Measurements from ENCODE around the gene NFKBIE. TPM values are rescaled to one million over a fixed set of nuclear protein-coding genes. Genes with fewer than 3 reads are reported as not detected.

The NFKBIE gene
- total RNA-seq, 1 experiment from 2014 or later = 17.6 TPM

DNA sequence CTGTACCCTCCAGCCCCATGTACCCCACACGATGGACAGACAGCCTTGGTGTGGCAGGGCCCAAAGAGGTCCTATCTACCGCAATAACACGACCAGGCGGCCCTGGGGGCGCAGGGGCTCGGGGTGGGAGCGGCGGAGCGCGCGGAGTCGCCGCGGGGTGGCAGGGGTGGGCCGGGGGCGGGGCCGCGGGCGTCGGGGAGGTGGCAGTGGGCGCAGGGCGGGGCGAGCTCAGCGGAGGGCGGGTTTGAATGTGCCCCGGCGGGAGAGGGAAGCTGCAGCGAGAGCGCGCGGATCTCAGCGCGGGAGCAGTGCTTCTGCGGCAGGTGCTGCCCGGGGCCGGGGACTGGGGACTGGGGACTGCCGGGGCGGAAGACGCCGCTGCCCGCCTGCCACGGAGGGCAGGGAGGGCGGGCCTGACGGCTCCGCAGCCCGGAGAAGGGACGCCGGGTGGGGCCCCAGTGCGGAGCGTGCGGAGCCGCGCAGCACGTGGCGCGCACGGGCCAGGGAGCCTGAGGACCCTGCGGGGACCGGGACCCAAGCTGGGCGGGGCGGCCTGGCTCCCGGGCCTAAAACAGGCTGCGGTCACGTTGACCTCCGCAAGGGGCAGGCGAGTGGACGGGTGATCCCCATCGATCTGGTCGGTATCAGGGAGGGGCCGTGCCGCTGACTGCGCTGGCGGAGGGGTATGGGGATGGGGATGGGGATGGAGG lies 41.9 kb downstream of the NFKBIE start, which contains the start of gene SLC29A1:
SLC29A1 (plus strand) TSS at position 277 of the 710 bp plus-strand sequence. CDS start 3,719 bp downstream, outside the sequence.
- no peaks in the 10 kb centered on the region for H3K36me3 ChIP-seq
- H3K27me3 ChIP-seq (replicated peaks) = no peaks in the 10 kb centered on the region
- DNase-seq (ENCODE audit: low read depth in 1 of 2, low spot score in 2 of 2) = peak in 1 of 2 experiments; percentile 77
- H3K9me3 ChIP-seq (replicated peaks) = 0 out of 2 replicates have a peak, but pooled peaks cover 2% of the 10 kb centered on the region
- no peak within 1 kb of the TSS for H3K27ac ChIP-seq
- peak within 1 kb of the TSS; percentile 50 for H3K4me3 ChIP-seq
- H3K4me1 ChIP-seq (replicated peaks) = peaks cover 42% of the 10 kb centered on the region

DNA sequence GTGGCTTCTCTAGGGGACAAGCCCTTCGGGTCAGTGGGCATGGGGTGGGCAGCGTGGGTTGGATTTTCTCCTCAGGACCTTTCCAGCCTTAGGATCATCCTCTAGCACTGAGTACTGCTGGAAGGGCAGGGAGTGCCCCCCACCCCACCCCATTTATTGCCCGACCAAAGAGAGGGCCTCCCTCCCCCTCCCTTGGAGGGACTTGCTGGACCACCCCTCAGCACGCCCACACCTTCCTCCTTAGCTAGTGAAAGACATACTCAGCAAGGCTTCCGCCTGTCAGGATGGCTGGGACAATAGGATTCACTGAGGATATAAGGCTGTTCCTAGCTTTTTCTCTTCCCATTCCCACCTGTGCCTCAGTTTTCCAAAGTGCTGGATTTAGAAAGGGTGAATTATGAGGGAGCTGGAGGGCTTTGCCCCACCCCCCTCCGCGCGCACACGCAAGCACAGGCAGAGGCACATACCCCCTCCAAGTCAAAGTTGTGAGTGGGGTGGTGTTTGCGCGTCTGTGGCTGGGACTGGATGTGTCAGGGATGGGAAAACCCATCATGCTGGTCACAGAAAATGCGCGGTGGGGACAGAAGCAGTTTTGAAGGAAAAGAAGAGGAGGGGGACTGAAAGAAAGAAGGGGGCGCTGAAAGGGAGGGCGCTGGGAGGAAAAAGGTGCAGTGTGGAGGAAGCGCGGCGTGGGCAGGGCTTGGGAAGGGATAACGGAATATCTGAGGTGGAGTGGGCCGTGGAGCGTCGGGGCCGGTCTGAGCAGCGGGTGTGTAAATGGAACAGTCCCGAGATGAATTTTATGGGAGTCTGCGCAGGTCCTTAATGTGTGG lies 42.6 kb downstream of the NFKBIE start:
- no peaks in the 10 kb centered on the region for H3K36me3 ChIP-seq
- H3K27me3 ChIP-seq (replicated peaks) = no peaks in the 10 kb centered on the region
- H3K27ac ChIP-seq = no peak overlapping the region
- no peak for DNase-seq (ENCODE audit: low read depth in 1 of 2, low spot score in 2 of 2)
- 0 out of 2 replicates have a peak, but pooled peaks cover 2% of the 10 kb centered on the region for H3K9me3 ChIP-seq (replicated peaks)
- peak overlapping the region; percentile 50 for H3K4me3 ChIP-seq
- peaks cover 50% of the 10 kb centered on the region for H3K4me1 ChIP-seq (replicated peaks)

DNA sequence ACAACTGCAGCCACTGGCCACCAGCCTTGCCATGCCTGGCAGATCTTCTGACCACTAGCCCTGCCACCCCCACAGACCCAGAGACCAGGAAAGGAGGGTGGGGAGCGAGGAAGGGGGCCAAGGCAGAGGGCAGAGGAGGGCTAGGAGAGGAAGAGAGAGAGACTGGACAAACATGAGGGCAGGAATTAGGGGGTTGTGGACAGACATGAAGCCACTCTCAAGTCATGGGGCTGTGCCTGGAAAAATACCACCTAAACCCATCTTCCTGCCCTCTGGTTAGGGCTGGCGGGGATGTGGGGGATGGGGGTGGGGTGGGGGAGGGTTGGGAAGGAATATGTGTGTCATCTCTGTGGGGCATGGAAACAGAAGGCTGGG lies 43.4 kb downstream of the NFKBIE start:
- H3K4me1 ChIP-seq (replicated peaks) = peaks cover 57% of the 10 kb centered on the region
- DNase-seq (ENCODE audit: low read depth in 1 of 2, low spot score in 2 of 2) = no peak

DNA sequence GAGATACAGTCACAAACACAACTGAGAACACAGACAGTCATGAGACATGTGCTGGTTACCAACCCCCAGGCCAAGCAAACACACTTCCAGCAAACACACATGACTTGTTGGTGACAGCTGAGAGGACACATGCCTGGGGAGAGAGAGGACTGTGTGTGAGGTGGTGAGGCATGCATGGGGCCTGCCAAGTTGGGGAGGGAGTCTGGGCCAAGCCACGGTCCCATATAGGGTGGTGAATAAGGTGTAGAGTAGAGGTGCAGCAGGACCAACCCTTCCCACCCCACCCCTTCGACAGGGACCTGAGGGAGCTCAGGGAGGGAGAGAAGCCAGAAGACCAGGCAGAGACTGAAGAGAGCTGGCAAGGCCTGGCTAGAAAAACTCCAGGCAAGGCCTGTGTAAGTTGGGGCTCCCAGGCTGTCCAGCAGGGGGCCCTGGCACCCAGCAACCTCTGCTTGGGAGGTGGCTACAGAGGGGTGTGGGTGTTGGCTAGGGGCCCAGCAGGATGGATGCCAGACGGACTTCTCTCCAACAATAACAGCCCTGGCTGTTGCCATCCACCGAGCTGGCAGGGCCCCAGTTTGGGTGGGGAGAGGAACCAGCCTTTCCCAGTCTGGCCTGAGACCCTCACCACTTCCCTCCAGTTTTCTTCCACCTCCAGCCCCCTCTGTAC lies 43.9 kb downstream of the NFKBIE start:
- H3K9me3 ChIP-seq (replicated peaks) = 0 out of 2 replicates have a peak, but pooled peaks cover 2% of the 10 kb centered on the region
- peak; percentile 68 to 91 for DNase-seq (ENCODE audit: low read depth in 1 of 2, low spot score in 2 of 2)
- H3K27ac ChIP-seq = no peak overlapping the region
- H3K27me3 ChIP-seq (replicated peaks) = no peaks in the 10 kb centered on the region
- H3K4me1 ChIP-seq (replicated peaks) = peaks cover 59% of the 10 kb centered on the region
- H3K4me3 ChIP-seq = no peak overlapping the region
- no peaks in the 10 kb centered on the region for H3K36me3 ChIP-seq

More for the DNA sequence above, 43.4 kb downstream of the NFKBIE start:
- H3K36me3 ChIP-seq = no peaks in the 10 kb centered on the region
- H3K4me3 ChIP-seq = no peak overlapping the region
- no peak overlapping the region for H3K27ac ChIP-seq
- 0 out of 2 replicates have a peak, but pooled peaks cover 2% of the 10 kb centered on the region for H3K9me3 ChIP-seq (replicated peaks)
- H3K27me3 ChIP-seq (replicated peaks) = no peaks in the 10 kb centered on the region

DNA sequence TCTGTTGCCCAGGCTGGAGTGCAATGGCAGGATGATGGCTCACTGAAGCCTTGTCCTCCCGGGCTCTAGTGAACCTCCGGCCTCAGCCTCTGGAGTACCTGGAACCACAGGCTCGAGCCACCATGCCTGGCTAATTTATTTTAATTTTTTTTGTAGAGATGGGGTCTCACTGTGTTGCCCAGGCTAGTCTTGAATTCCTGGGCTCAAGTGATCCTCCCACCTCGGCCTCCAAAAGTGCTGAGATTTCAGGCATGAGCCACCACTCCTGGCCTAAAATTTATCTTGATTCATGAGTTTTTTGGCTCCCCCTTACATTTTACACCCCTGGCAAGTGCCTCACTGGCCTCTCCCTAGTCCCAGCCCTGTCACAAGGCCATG lies 44.4 kb downstream of the NFKBIE start:
- Histone ChIP-seq H3K4me3 (no peak overlapping the region), H3K27me3 (replicated peaks) (no peaks in the 10 kb centered on the region), H3K27ac (no peak overlapping the region), H3K36me3 (no peaks in the 10 kb centered on the region), H3K4me1 (replicated peaks) (peaks cover 59% of the 10 kb centered on the region), H3K9me3 (replicated peaks) (0 out of 2 replicates have a peak, but pooled peaks cover 2% of the 10 kb centered on the region)
- no peak for DNase-seq (ENCODE audit: low read depth in 1 of 2, low spot score in 2 of 2)

DNA sequence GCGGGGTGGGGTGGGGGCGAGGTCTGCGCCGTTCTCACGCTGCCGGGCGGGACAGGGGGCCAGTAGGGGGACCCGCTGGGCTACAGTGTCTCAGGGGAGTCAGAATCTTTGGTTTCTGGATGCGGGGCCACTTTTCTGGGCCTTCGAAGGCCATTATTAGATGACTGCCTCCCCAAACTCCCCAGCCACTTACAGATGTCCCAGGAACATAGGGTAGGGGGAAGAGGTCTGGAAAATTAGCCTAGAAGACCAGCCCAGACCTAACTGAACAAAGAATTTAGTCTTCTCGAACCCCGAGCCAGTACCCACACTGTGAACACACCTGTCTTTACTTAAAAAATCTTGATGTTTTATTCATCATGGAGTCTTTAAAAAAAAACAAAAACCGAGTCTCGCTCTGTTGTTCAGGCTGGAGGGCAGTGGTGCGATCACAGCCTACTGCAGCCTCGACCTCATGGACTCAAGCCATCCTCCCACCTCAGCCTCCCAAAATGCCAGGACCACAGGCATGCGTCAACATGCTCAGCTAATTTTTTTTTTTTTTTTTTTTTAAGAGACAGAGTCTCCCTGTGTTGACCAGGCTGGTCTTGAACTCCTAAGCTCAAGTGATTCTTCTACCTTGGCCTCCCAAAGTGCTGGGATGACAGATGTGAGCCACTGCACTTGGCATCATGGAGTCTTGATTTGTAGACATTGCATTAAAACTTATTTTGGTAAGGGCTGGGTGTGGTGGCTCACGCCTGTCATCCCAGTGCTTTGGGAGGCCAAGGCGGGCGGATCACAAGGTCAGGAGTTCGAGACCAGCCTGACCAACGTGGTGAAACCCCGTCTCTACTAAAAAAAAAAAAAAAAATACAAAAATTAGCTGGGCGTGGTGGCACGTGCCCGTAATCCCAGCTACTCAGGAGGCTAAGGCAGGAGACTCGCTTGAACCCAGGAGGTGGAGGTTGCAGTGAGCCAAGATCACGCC lies 45.3 kb downstream of the NFKBIE start:
- 0 out of 2 replicates have a peak, but pooled peaks cover 2% of the 10 kb centered on the region for H3K9me3 ChIP-seq (replicated peaks)
- DNase-seq (ENCODE audit: low read depth in 1 of 2, low spot score in 2 of 2) = no peak
- H3K36me3 ChIP-seq = no peaks in the 10 kb centered on the region
- no peak overlapping the region for H3K4me3 ChIP-seq
- no peaks in the 10 kb centered on the region for H3K27me3 ChIP-seq (replicated peaks)
- peaks cover 59% of the 10 kb centered on the region for H3K4me1 ChIP-seq (replicated peaks)
- no peak overlapping the region for H3K27ac ChIP-seq

DNA sequence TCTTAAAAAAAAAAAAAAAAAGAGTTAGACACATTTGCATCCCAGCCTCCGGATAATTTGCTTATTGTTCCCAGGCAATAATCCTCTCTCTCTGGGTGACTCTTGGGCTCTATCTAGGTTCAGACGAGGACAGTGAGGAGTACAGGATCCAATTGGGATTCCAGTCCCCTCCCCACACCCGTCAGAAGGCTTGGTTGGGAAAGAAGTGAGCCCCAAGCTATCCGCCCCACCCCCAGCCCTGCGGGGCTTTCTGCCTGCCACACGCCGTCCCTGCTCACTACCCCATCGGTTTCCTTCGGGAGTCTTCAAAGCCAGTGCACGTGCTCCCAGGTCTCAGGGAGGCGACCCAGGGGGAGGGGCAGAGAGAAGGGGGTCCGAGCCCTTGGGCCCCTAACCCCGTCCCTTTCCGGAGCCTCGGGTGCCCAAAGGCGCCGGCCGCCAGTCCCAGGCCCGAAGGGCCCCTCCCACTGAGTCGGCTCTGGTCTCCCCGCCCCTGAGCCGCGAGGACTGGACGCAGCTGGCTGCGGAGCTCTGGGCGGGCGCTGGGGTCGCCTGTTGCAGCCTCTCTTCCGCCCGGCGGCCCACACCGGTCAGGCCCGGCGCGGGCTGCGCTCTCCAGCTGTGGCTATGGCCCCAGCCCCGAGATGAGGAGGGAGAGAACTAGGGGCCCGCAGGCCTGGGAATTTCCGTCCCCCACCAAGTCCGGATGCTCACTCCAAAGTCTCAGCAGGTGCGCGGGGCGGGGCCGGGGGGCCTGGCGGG lies 46.1 kb downstream of the NFKBIE start:
- H3K4me1 ChIP-seq (replicated peaks) = peaks cover 57% of the 10 kb centered on the region
- H3K9me3 ChIP-seq (replicated peaks) = 0 out of 2 replicates have a peak, but pooled peaks cover 2% of the 10 kb centered on the region
- no peaks in the 10 kb centered on the region for H3K36me3 ChIP-seq
- peak overlapping the region; percentile 21 for H3K4me3 ChIP-seq
- H3K27ac ChIP-seq = peak overlapping the region; percentile 33; the same call in 1 of the 2 replicates
- no peaks in the 10 kb centered on the region for H3K27me3 ChIP-seq (replicated peaks)
- DNase-seq (ENCODE audit: low read depth in 1 of 2, low spot score in 2 of 2) = peak in 1 of 2 experiments; percentile 43

DNA sequence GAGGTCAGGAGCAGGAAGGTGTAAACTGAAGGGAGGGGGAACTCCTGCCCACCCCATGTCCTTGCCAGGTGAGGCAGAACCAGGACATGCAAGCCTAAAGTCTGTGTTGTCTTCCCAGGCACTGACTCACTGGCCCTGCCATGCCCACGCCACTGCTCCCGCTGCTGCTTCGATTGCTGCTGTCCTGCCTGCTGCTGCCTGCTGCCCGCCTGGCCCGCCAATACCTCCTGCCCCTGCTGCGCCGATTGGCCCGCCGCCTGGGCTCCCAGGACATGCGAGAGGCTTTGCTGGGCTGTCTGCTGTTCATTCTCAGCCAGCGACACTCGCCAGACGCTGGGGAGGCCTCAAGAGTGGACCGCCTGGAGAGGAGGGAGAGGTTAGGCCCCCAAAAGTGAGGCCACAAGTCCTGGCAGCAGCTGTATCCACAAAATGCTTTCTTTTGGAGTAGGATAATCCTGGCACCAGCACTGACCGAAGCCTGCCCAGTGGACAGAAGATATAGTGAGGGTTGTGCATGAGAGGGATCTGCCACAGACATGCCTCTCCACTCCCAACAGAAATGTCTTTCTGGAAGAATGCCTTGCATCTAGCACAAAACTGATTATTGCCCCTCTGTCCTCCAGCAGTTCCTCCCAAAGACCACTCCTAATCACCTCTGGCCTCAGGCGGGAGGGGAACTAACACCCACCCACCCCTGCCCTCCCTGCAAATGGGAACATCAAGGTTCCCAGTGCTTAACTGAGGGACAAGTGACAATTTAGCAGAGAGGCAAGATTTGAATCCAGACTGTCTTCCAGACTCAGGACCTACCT lies 47.8 kb downstream of the NFKBIE start:
- no peak for DNase-seq (ENCODE audit: low read depth in 1 of 2, low spot score in 2 of 2)
- H3K4me3 ChIP-seq = no peak overlapping the region

DNA sequence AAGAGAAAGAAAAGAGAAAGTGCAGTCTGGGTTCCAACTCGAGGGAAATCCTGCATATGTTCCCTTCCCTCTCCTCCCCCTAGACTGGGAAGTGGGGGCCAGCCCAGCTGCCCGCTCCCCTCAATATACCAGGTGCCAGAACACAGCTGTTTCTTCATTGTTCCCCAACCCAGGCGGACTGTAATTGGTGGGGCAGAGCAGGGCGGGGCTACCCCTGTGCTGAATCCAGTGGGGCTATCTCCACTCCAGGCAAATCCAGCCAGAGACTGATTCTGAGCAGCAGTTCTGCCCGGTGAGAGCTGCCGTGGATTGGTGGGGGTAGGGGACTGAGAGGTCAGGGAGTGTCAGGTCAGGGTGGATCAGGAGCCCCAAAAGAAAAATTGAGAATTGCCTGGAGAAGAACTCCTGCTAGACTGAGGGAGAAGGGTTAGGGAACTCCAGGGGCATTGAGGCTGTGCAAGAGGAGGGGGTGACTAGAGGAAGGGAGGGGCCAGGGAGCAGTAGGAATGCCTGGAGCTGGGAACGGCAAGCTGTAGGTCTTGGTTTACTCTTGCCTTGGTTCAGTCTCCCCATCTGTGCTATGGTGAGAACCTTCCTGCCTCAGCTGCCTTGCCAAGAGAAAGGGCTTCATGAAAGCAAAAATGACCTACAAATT lies 48.5 kb downstream of the NFKBIE start, which contains the start of gene MYMX:
MYMX (plus strand) TSS at position 250 of the 655 bp plus-strand sequence. CDS start 546 bp downstream, outside the sequence.
- H3K4me3 ChIP-seq = no peak within 1 kb of the TSS
- DNase-seq (ENCODE audit: low read depth in 1 of 2, low spot score in 2 of 2) = no peak

More for the DNA sequence above, 47.8 kb downstream of the NFKBIE start:
- peaks cover 42% of the 10 kb centered on the region for H3K4me1 ChIP-seq (replicated peaks)
- H3K27ac ChIP-seq = no peak overlapping the region; the same call in 1 of the 2 replicates
- H3K36me3 ChIP-seq = no peaks in the 10 kb centered on the region
- H3K9me3 ChIP-seq (replicated peaks) = no peaks in the 10 kb centered on the region
- no peaks in the 10 kb centered on the region for H3K27me3 ChIP-seq (replicated peaks)

DNA sequence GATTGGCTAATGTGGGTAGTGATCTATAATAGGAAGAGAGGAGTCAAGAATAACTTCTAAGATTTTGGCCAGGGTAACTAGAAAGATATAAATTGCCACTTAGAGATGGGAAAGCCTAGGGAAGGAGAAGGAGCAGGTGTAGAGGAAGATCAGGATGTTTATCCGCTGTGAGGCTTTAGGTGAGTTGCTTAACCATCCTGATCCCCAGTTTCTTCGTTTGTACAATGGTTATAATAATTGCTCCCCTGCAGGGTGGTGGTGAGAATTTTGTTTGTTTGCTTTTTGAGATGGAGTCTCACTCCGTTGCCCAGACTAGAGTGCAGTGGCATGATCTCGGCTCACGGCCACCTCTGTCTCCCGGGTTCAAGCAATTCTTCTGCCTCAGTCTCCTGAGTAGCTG lies 51.0 kb downstream of the NFKBIE start:
- no peaks in the 10 kb centered on the region for H3K27me3 ChIP-seq (replicated peaks)
- H3K4me1 ChIP-seq (replicated peaks) = peaks cover 25% of the 10 kb centered on the region
- H3K9me3 ChIP-seq (replicated peaks) = no peaks in the 10 kb centered on the region
- no peaks in the 10 kb centered on the region for H3K36me3 ChIP-seq
- H3K27ac ChIP-seq = no peak overlapping the region
- no peak overlapping the region for H3K4me3 ChIP-seq
- no peak for DNase-seq (ENCODE audit: low read depth in 1 of 2, low spot score in 2 of 2)

More for the DNA sequence above, 48.5 kb downstream of the NFKBIE start, which contains the start of gene MYMX:
- Histone ChIP-seq H3K36me3 (no peaks in the 10 kb centered on the region), H3K27ac (no peak within 1 kb of the TSS), H3K27me3 (replicated peaks) (no peaks in the 10 kb centered on the region), H3K9me3 (replicated peaks) (no peaks in the 10 kb centered on the region), H3K4me1 (replicated peaks) (peaks cover 37% of the 10 kb centered on the region)

DNA sequence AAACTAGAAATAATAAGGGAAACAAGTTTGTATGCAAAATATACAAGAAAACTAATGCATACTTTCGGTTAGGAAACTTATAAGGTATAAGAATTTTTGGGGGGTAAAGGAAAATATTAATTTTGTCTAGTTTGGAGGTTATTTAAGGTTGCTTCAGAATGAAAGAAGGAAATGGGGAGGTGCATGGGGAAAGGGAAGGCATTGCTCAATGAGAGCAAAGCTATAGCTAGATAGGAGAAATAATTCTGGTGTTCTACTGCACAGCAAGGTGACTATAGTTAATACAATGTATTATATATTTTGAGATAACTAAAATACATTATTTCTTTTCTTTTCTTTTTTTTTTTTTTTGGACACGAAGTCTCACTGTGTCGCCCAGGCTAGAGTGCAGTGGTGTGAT lies 54.1 kb downstream of the NFKBIE start:
- Histone ChIP-seq H3K27ac (no peak overlapping the region), H3K9me3 (replicated peaks) (no peaks in the 10 kb centered on the region), H3K27me3 (replicated peaks) (no peaks in the 10 kb centered on the region), H3K4me3 (no peak overlapping the region), H3K4me1 (replicated peaks) (no peaks in the 10 kb centered on the region), H3K36me3 (no peaks in the 10 kb centered on the region)
- no peak for DNase-seq (ENCODE audit: low read depth in 1 of 2, low spot score in 2 of 2)
